Sigmoid colon (tissue), 7 donors: Measurements from ENCODE around the gene KEAP1. TPM values are rescaled to one million over a fixed set of nuclear protein-coding genes. Genes with fewer than 3 reads are reported as not detected.
"Not testable (repeated sequence)": the region's sequence is repeated elsewhere in the genome, so short reads cannot be mapped to it uniquely, and the experiment has no call there.

Experiments used
- DNase-seq: peaks from one replicate; pipeline ENCODE4 v3.0.0-alpha.2; 2019
- H3K27ac ChIP-seq, 4 donors: fragments of 200-600 bp; sonication (generic); one replicate each; pipeline ENCODE4 v1.5.1; 2016 to 2019; ENCODE audit warnings: mild to moderate bottlenecking in 1 of 4
- H3K27me3 ChIP-seq, 3 donors: fragments of 200-600 bp; sonication (generic); one replicate each; pipeline ENCODE4 v1.5.1; 2019; ENCODE audit warnings: mild to moderate bottlenecking in 1 of 3
- H3K36me3 ChIP-seq, 4 donors: fragments of 200-600 bp; sonication (generic); one replicate each; pipeline ENCODE4 v1.5.1; 2016 to 2019
- H3K4me1 ChIP-seq, 4 donors: fragments of 200-600 bp; sonication (generic); one replicate each; pipeline ENCODE4 v1.5.1; 2017 to 2019
- H3K4me3 ChIP-seq, 4 donors: fragments of 200-600 bp; sonication (generic); one replicate each; pipeline ENCODE4 v1.5.1; 2017 to 2019; ENCODE audit warnings: mild to moderate bottlenecking in 2 of 4, moderate library complexity in 1 of 4
- H3K9me3 ChIP-seq, 4 donors: fragments of 200-600 bp in 3 of 4; sonication (generic) in 3 of 4; one replicate each; pipeline versions ENCODE4 v1.5.1 to v1.6.1; 2013 to 2019
- CTCF ChIP-seq, 4 experiments: fragments of 450-650 bp in 3 of 4; fragments of 200-600 bp in 1 of 4; IDR thresholded peaks; one replicate each; pipeline ENCODE4 v1.5.1; 2016 to 2019; ENCODE audit warnings: antibody characterized with exemption in 4 of 4, mild to moderate bottlenecking in 3 of 4, moderate library complexity in 2 of 4
- EP300 ChIP-seq, 4 donors: sonication (generic); formaldehyde crosslinking; IDR thresholded peaks; one replicate each; pipeline ENCODE4 v1.6.1; 2017; ENCODE audit warnings: antibody characterized with exemption in 4 of 4
- POLR2A ChIP-seq, 2 donors: fragments of 450-650 bp; IDR thresholded peaks; one replicate each; pipeline ENCODE4 v1.6.1; 2016; ENCODE audit warnings: antibody characterized with exemption in 2 of 2, mild to moderate bottlenecking in 2 of 2, moderate library complexity in 2 of 2
- POLR2AphosphoS5 ChIP-seq, 4 donors: sonication (generic); formaldehyde crosslinking; IDR thresholded peaks; one replicate each; pipeline ENCODE4 v1.6.1; 2017; ENCODE audit warnings: antibody characterized with exemption in 4 of 4
- WGBS, 2 donors: extraction: QIAGEN DNeasy Blood & Tissue Kit; methylation state at CpG; one replicate each; pipeline ENCODE4 v1.1.7; 2013; 5-methylcytosine and 5-hydroxymethylcytosine counted together
- intact Hi-C: fragments of 100-400 bp; cut with DNase I; formaldehyde crosslinking; loops from one replicate; pipeline ENCODE4 v1.15.1; 2023
- polyA plus RNA-seq, 3 donors: library from polyadenylated mRNA; stranded (reverse); fragments of 200-250 nt; gene quantifications; one replicate each; pipeline ENCODE4 v1.2.3, GENCODE V29; 2013
- total RNA-seq, 4 donors: library from RNA; depleted of rRNA; stranded (reverse); fragments of >200 nt; gene quantifications; one replicate each; pipeline ENCODE4 v1.1.0, GENCODE V29; 2016
- donor health status: healthy with polysubstance abuse.
- donor health status: Bipolar disorder and iron deficiency.
- donor health status: healthy.

KEAP1 gene
- total and polyA plus RNA-seq, 7 donors = 43.2 to 67.8 (median 50.5) TPM

DNA sequence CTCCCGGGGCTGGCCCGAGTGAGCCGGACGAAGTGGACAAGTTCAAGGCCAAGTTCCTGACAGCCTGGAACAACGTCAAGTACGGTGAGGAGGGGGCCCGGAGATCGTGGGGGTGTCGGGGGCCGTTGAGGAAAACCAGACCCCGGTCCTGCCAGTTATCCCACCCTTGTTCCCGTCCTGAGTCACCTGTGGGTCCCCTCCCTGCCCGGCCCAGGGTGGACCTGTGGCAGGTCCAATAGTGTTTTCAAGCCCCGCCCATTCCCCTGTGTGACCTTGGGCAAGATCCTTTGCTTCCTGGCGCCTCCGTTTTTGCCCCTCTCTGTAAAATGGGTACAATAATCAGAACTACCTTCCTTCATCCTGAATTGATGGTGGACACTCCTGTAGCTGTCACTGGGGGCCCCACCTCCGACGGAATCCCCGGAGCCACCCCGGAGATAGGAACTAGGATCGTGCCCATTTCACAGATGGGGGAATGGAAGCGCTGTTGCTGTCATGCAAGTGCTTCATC is 41.1 kb upstream of the KEAP1 start:
- Histone ChIP-seq H3K9me3 (no peaks in the 10 kb centered on the region), H3K4me1 (peaks cover 0 to 24% (median 21%) of the 10 kb centered on the region in 4 donors), H3K4me3 (peak overlapping the region; percentile 74 to 97 (median 90)), H3K27ac (peak overlapping the region; percentile 87 to 95 (median 88)), H3K27me3 (no peaks in the 10 kb centered on the region), H3K36me3 (peaks cover 6 to 29% (median 14%) of the 10 kb centered on the region in 4 donors)
- intact Hi-C loops = loop anchor here (5.0 kb wide), 1 partner anchor 42 kb away; the partner anchor contains the start of gene KEAP1
- TF ChIP-seq POLR2AphosphoS5 (IDR thresholded peaks at IDR 0.05) (no peak), EP300 (IDR thresholded peaks at IDR 0.05) (no peak), CTCF (IDR thresholded peaks at IDR 0.05) (no peak), POLR2A (IDR thresholded peaks at IDR 0.05) (no peak)
- no peak for DNase-seq
- 13 to 22% methylated on average over 22 of the region's 22 CpGs for WGBS, 2 donors

DNA sequence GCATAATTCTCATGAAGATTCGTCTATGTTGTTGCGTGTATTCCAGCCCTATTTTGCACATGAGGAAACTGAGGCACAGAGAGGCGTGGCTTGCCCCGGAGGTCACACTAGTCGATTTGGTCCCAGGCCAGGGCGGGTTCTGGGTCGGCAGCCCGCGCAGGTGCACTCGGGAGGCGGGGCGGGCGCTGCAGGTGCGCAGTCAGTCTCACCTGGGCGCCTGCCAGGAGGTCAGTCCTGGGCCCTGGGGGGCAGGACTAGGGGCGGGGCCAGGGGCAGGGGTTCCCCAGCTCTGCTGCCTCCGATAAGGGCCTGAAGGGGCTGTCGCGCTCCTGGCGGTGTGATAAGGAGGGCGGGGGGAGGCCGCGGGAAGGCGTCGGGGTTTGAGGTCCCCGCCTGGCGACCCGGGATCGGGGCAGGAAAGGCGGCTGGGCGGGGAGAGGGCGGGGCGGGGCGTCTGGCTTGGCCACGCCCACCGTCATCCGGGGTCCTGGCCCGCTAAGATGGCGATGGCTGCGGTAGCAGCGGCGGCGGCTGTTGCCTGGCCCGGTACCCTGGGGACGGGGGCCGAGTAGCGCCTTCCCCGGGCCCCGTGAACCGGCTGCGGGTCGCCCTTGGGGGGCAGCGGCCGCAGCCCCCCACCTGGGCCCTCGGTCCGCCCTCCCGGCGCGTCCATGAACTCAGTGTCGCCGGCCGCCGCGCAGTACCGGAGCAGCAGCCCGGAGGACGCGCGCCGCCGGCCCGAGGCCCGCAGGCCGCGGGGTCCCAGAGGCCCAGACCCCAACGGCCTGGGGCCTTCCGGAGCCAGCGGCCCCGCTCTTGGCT is 40.5 kb upstream of the KEAP1 start, which contains the start of gene ATG4D:
Gene ATG4D, plus strand, starts transcription at position 485 of the 822 bp plus-strand sequence. Its CDS starts 187 bp downstream, at position 672.
- TF ChIP-seq POLR2AphosphoS5 (IDR thresholded peaks at IDR 0.05) (peak; percentile 78 to 95 (median 90)), EP300 (IDR thresholded peaks at IDR 0.05) (no peak), POLR2A (IDR thresholded peaks at IDR 0.05) (peak; percentile 50 to 70)
- 1% methylated on average over 79 of the region's 79 CpGs for WGBS, 2 donors
- intact Hi-C loops = loop anchor here (2.0 to 5.0 kb wide), 2 partner anchors 25 to 41 kb away; partner anchors contain the start of genes CDKN2D and KEAP1
- no peaks in the 10 kb centered on the region for H3K9me3 ChIP-seq
- peak within 1 kb of the TSS; percentile 74 to 97 (median 90) for H3K4me3 ChIP-seq
- H3K27ac ChIP-seq = peak within 1 kb of the TSS; percentile 87 to 95 (median 88)
- peaks cover 0 to 24% (median 21%) of the 10 kb centered on the region in 4 donors for H3K4me1 ChIP-seq
- DNase-seq = peak; percentile 85
- no peaks in the 10 kb centered on the region for H3K27me3 ChIP-seq
- peaks cover under 1 to 23% (median 8%) of the 10 kb centered on the region in 4 donors for H3K36me3 ChIP-seq

DNA sequence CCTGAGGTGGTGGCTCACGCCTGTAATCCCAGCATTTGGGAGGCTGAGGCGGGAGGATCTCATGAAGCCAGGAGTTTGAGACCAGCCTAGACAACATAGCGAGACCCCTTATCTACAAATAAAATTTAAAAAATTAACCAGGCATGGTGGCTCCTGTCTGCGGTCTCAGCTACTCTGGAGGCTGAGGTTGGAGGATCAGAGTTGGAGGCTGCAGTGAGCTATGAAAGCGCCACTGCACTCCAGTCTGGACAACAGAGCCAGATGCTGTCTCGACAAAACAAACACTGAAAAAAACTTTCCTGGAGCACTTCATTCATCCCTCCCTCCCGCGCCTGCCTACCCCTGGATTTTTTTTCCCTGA is 39.9 kb upstream of the KEAP1 start:
- no peak for DNase-seq
- intact Hi-C loops = loop anchor here (2.0 to 5.0 kb wide), 2 partner anchors 26 to 41 kb away; partner anchors contain the start of genes CDKN2D and KEAP1
- 47 to 57% methylated on average over 8 of the region's 8 CpGs for WGBS, 2 donors
- Histone ChIP-seq H3K4me1 (peaks cover 0 to 24% (median 21%) of the 10 kb centered on the region in 4 donors), H3K4me3 (peak overlapping the region; percentile 74 to 97 (median 90)), H3K27ac (peak overlapping the region; percentile 87 to 95 (median 88)), H3K27me3 (peaks cover 0 to 4% (median 0%) of the 10 kb centered on the region in 3 donors), H3K9me3 (no peaks in the 10 kb centered on the region), H3K36me3 (peaks cover 0 to 17% (median 6%) of the 10 kb centered on the region in 4 donors)
- no peak for TF ChIP-seq POLR2A (IDR thresholded peaks at IDR 0.05)
- no peak for TF ChIP-seq POLR2AphosphoS5 (IDR thresholded peaks at IDR 0.05)
- no peak for TF ChIP-seq CTCF (IDR thresholded peaks at IDR 0.05)

DNA sequence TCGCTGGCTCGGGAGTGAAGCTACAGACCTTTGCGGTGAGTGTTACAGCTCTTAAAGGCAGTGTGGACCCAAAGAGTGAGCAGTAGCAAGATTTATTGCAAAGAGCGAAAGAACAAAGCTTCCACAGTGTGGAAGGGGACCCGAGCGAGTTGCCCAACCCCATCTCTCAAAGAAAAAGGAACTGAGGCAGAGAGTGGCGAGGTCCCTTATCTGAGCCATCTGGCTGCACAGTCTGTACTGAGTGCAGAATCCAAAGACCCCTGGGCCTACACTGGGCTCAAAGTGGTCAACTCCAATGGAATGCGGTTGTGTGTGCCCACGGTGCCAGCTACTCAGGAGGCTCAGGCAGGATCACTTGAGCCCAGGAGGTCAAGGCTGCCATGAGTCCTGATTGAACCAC is 35.9 kb upstream of the KEAP1 start:
- WGBS, 2 donors = 51 to 74% methylated on average over 9 of the region's 9 CpGs
- H3K27ac ChIP-seq, H3K4me3 ChIP-seq, H3K36me3 ChIP-seq, H3K27me3 ChIP-seq, intact Hi-C loops, H3K4me1 ChIP-seq, DNase-seq, H3K9me3 ChIP-seq: not testable (repeated sequence)

DNA sequence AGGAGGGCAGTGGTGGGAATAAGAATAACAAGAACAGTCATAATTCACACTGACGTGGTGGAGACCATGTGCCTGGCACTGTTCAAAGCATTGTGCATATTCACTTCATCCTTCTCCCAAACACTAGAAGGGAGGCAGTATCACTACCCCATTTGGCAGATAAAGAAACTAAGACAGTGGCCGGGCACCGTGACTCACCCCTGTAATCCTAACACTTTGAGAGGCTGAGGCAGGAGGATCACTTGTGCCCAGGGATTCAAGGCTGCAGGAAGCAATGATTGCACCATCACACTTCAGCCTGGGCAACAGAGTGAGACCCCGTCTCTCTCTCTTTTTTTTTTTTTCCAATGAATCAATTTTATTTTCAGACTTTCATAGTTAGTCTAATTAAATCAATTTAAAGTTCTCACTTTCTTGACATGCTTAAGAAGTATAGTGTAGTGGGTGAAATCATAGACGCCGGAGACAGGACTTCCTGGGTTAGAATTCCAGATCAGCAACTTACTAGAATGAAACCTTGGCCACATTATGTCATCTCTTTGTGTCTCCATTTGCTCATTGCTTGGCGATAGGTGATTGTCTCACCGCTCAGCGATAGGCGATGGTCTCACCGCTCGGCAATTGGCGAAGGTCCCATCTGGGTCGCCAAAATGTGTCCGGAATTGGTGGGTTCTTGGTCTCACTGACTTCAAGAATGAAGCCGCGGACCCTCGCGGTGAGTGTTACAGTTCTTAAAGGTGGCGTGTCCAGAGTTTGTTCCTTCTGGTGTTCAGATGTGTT is 35.2 kb upstream of the KEAP1 start:
- intact Hi-C loops = no loop called here
- TF ChIP-seq POLR2A (IDR thresholded peaks at IDR 0.05) (no peak), EP300 (IDR thresholded peaks at IDR 0.05) (no peak), POLR2AphosphoS5 (IDR thresholded peaks at IDR 0.05) (no peak), CTCF (IDR thresholded peaks at IDR 0.05) (no peak)
- no peak overlapping the region for H3K27ac ChIP-seq
- H3K4me1 ChIP-seq = peaks cover 0 to 4% (median 3%) of the 10 kb centered on the region in 4 donors
- no peaks in the 10 kb centered on the region for H3K36me3 ChIP-seq
- no peak for DNase-seq
- peaks cover 0 to 7% (median 5%) of the 10 kb centered on the region in 3 donors for H3K27me3 ChIP-seq
- WGBS, 2 donors = 65 to 69% methylated on average over 20 of the region's 20 CpGs
- no peak overlapping the region for H3K4me3 ChIP-seq
- no peaks in the 10 kb centered on the region for H3K9me3 ChIP-seq
